K562 (cell line): Measurements from ENCODE around the gene MRPS18B. TPM values are rescaled to one million over a fixed set of nuclear protein-coding genes. Genes with fewer than 3 reads are reported as not detected.

ENCODE experiments used
- C11orf30 ChIP-seq: fragments of 450-650 bp; IDR thresholded peaks from 2 replicates; pipeline ENCODE4 v1.6.1; 2016; ENCODE audit warnings: low read depth, mild to moderate bottlenecking
- HDGF ChIP-seq: fragments of 450-650 bp; IDR thresholded peaks from 2 replicates; pipeline ENCODE4 v1.6.1; 2016
- L3MBTL2 ChIP-seq: fragments of 450-650 bp; IDR thresholded peaks from 2 replicates; pipeline ENCODE4 v1.6.1; 2016; ENCODE audit warnings: mild to moderate bottlenecking, moderate library complexity
- PHF21A ChIP-seq: fragments of 450-650 bp; IDR thresholded peaks from 2 replicates; pipeline ENCODE4 v1.6.1; 2017; ENCODE audit warnings: low read depth, borderline replicate concordance
- PHTF2 ChIP-seq: fragments of 250-450 bp; sonication (Bioruptor Pico); IDR thresholded peaks from 2 replicates; pipeline ENCODE4 v1.5.0; 2021; ENCODE audit warnings: mild to moderate bottlenecking
- POLR2AphosphoS5 ChIP-seq: IDR thresholded peaks from 2 replicates; pipeline ENCODE4 v1.6.1; 2011; ENCODE audit warnings: mild to moderate bottlenecking, low read depth, low read length, moderate library complexity; ENCODE audit not compliant: control insufficient read depth, insufficient read depth
- PTTG1 ChIP-seq: fragments of 450-650 bp; IDR thresholded peaks from 2 replicates; pipeline ENCODE4 v1.6.1; 2016; ENCODE audit warnings: low read depth, mild to moderate bottlenecking, missing genetic modification characterization, missing compliant biosample characterization
- RBBP5 ChIP-seq: fragments of 200-600 bp; sonication (generic); IDR thresholded peaks from 2 replicates; pipeline ENCODE4 v1.6.1; 2012; ENCODE audit warnings: borderline replicate concordance, mild to moderate bottlenecking, low read length, control low read depth, inconsistent platforms; ENCODE audit not compliant: insufficient read depth, poor library complexity, severe bottlenecking
- RBM39 ChIP-seq: fragments of 200-400 bp; formaldehyde crosslinking; optimal IDR thresholded peaks from 2 replicates; pipeline ENCODE3; 2018; ENCODE audit warnings: low read depth, low read length
- TAF9B ChIP-seq: fragments of 450-650 bp; IDR thresholded peaks from 2 replicates; pipeline ENCODE4 v1.6.1; 2018; ENCODE audit warnings: mild to moderate bottlenecking; ENCODE audit not compliant: partially characterized antibody
- TCF7 ChIP-seq: sonication (generic); IDR thresholded peaks from 2 replicates; pipeline ENCODE4 v1.6.1; 2016; ENCODE audit warnings: antibody characterized with exemption, borderline replicate concordance
- TEAD2 ChIP-seq: fragments of 450-650 bp; IDR thresholded peaks from 2 replicates; pipeline ENCODE4 v1.6.1; 2016; ENCODE audit warnings: missing genetic modification characterization, control low read depth, missing compliant biosample characterization
- XRCC5 ChIP-seq: fragments of 200-400 bp; formaldehyde crosslinking; IDR thresholded peaks from 2 replicates; pipeline ENCODE4 v1.6.1; 2017; ENCODE audit warnings: low read depth, mild to moderate bottlenecking, low read length
- ZBTB17 ChIP-seq: fragments of 450-650 bp; formaldehyde crosslinking; IDR thresholded peaks from 2 replicates; pipeline ENCODE4 v1.4.0; 2020; ENCODE audit warnings: mild to moderate bottlenecking
- ZNF133 ChIP-seq: fragments of 250-450 bp; sonication (Bioruptor Pico); IDR thresholded peaks from 2 replicates; pipeline ENCODE4 v1.4.0; 2020; ENCODE audit warnings: mild to moderate bottlenecking
- polyA plus RNA-seq, 8 experiments: library from polyadenylated mRNA; depleted of rRNA in 4 of 8; stranded (reverse) in 5 of 8; unstranded in 3 of 8; fragments of >200 nt; fragmentation: Nextera tagmentation in 2 of 8; fragmentation: Illumina TruSeq in 1 of 8; extraction: Ambion mirVana in 2 of 8; extraction: Trizol in 1 of 8; gene quantifications; 2 replicates each; pipeline versions ENCODE4 v1.2.1 to v1.2.3, GENCODE V29; 2011 to 2014; ENCODE audit warnings: inconsistent platforms in 1 of 8, missing spikeins in 1 of 8
- total RNA-seq, 7 experiments: library from RNA; depleted of rRNA in 6 of 7; stranded (reverse); fragments of >200 nt in 6 of 7; fragmentation: Illumina TruSeq in 2 of 7; extraction: Trizol in 2 of 7; gene quantifications; 2 replicates each; pipeline versions ENCODE4 v1.2.1 to v1.2.3, GENCODE V29; 2011 to 2021; ENCODE audit warnings: low replicate concordance in 1 of 7
- TF ChIP-seq, protein P1 (sequence below): sonication (generic); formaldehyde crosslinking; IDR thresholded peaks from 2 replicates; pipeline ENCODE4 v1.9.0; 2022; ENCODE audit warnings: mild to moderate bottlenecking, missing genetic modification reagents
- TF ChIP-seq, protein P2 (sequence below): fragments of 250-450 bp; sonication (Bioruptor Pico); IDR thresholded peaks from 2 replicates; pipeline ENCODE4 v1.8.0; 2021; ENCODE audit warnings: moderate library complexity, mild to moderate bottlenecking, inconsistent platforms
- TF ChIP-seq, protein P3 (sequence below): sonication (generic); formaldehyde crosslinking; IDR thresholded peaks from 2 replicates; pipeline ENCODE4 v1.4.0; 2020; ENCODE audit warnings: mild to moderate bottlenecking, missing genetic modification reagents
- TF ChIP-seq, protein P4 (sequence below), 2 experiments: fragments of 250-450 bp in 1 of 2; fragments of 450-650 bp in 1 of 2; sonication (Bioruptor Pico) in 1 of 2; IDR thresholded peaks; 2 replicates each; pipeline versions ENCODE4 v1.6.1 to v1.8.0; 2016 to 2021; ENCODE audit warnings: mild to moderate bottlenecking in 2 of 2, moderate library complexity in 2 of 2, missing compliant biosample characterization in 1 of 2, missing genetic modification characterization in 1 of 2
- TF ChIP-seq, protein P5 (sequence below): sonication (generic); formaldehyde crosslinking; IDR thresholded peaks from 2 replicates; pipeline ENCODE4 v1.8.0; 2022; ENCODE audit warnings: mild to moderate bottlenecking, missing genetic modification reagents, borderline replicate concordance
- TF ChIP-seq, protein P6 (sequence below): sonication (generic); formaldehyde crosslinking; IDR thresholded peaks from 2 replicates; pipeline ENCODE4 v1.8.1; 2023; ENCODE audit warnings: mild to moderate bottlenecking, missing genetic modification reagents

The MRPS18B gene
- total and polyA plus RNA-seq, 9 of the 15 experiments (the other 6 are each of a cell fraction or from before 2014, with no cell fraction given), result 132 to 383 (median 178) TPM

DNA sequence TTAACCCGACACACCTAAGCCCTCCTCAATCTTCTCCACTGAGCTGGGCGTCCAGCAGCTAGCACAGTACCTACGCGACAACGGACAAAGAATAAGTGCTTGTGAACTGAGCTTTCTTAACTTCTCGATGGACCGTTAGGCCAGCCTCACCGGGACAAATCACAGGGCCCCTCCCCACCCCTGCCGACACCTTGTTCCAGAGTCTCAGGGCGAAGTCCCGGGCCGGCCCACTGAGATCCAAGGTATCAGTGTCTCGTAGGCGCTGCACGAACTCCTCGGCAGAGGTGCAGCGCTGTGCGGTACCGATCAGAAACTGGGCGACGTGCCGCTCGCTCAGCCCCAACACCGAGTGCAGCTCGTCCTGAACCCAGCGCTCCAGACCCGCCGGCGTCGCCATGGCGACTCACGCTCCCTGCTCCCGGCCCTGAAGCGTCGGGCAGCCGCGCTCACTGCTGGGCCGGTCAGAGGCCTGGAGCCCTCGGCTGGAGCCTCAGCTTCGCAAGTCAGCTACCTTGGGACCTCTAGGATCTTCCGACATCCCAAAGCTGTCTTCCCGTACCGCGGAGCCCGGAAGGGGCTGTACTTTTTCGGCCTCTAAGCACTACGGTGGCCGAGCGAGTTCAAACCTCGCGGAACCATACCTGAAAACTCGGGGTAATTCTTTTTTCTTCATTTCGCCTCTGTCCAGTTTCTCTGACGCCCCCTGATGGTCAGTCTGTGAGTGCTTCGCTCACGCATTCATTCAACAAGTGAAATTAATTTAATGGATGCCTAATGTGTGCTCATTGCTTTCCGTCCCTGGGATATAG, 55.0 kb downstream of the MRPS18B start, which contains the start of gene DHX16 (continued):
- TF ChIP-seq C11orf30 (peak; percentile 89), L3MBTL2 (peak; percentile 68), TAF9B (no peak), PHTF2 (CRISPR knock-in tag) (no peak), RBM39 (no peak), HDGF (no peak), ZNF133 (0 out of 2 replicates have a peak, but pooled peaks have one; percentile 16), XRCC5 (peak; percentile 82; the same call in 1 of the 2 replicates), ZBTB17 (CRISPR knock-in tag) (no peak), POLR2AphosphoS5 (peak; percentile 65; the same call in 1 of the 2 replicates), PTTG1 (tag) (no peak), PHF21A (no peak), RBBP5 (peak; percentile 100), TCF7 (no peak), TEAD2 (no peak)
- TF ChIP-seq, protein P1, sequence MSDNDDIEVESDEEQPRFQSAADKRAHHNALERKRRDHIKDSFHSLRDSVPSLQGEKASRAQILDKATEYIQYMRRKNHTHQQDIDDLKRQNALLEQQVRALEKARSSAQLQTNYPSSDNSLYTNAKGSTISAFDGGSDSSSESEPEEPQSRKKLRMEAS (CRISPR knock-in tag), result peak; percentile 83
- TF ChIP-seq, protein P2, sequence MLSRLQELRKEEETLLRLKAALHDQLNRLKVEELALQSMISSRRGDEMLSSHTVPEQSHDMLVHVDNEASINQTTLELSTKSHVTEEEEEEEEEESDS (CRISPR knock-in tag), result no peak
- TF ChIP-seq, protein P3, sequence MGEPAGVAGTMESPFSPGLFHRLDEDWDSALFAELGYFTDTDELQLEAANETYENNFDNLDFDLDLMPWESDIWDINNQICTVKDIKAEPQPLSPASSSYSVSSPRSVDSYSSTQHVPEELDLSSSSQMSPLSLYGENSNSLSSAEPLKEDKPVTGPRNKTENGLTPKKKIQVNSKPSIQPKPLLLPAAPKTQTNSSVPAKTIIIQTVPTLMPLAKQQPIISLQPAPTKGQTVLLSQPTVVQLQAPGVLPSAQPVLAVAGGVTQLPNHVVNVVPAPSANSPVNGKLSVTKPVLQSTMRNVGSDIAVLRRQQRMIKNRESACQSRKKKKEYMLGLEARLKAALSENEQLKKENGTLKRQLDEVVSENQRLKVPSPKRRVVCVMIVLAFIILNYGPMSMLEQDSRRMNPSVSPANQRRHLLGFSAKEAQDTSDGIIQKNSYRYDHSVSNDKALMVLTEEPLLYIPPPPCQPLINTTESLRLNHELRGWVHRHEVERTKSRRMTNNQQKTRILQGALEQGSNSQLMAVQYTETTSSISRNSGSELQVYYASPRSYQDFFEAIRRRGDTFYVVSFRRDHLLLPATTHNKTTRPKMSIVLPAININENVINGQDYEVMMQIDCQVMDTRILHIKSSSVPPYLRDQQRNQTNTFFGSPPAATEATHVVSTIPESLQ (CRISPR knock-in tag), result no peak
- TF ChIP-seq, protein P4, sequence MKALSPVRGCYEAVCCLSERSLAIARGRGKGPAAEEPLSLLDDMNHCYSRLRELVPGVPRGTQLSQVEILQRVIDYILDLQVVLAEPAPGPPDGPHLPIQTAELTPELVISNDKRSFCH (CRISPR knock-in tag; IDR thresholded peaks at IDR 0.05), result no peak
- TF ChIP-seq, protein P4 (tag; IDR thresholded peaks at IDR 0.05), result peak; percentile 64; the same call in 1 of the 2 replicates
- TF ChIP-seq, protein P5, sequence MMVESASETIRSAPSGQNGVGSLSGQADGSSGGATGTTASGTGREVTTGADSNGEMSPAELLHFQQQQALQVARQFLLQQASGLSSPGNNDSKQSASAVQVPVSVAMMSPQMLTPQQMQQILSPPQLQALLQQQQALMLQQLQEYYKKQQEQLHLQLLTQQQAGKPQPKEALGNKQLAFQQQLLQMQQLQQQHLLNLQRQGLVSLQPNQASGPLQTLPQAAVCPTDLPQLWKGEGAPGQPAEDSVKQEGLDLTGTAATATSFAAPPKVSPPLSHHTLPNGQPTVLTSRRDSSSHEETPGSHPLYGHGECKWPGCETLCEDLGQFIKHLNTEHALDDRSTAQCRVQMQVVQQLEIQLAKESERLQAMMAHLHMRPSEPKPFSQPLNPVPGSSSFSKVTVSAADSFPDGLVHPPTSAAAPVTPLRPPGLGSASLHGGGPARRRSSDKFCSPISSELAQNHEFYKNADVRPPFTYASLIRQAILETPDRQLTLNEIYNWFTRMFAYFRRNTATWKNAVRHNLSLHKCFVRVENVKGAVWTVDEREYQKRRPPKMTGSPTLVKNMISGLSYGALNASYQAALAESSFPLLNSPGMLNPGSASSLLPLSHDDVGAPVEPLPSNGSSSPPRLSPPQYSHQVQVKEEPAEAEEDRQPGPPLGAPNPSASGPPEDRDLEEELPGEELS, result peak; percentile 91
- TF ChIP-seq, protein P6, sequence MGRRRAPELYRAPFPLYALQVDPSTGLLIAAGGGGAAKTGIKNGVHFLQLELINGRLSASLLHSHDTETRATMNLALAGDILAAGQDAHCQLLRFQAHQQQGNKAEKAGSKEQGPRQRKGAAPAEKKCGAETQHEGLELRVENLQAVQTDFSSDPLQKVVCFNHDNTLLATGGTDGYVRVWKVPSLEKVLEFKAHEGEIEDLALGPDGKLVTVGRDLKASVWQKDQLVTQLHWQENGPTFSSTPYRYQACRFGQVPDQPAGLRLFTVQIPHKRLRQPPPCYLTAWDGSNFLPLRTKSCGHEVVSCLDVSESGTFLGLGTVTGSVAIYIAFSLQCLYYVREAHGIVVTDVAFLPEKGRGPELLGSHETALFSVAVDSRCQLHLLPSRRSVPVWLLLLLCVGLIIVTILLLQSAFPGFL (CRISPR knock-in tag), result 0 out of 2 replicates have a peak, but pooled peaks have one; percentile 57
